ENCODE measurements around the gene EXD3.
A peak's percentile ranks its signal among the peaks of the same experiment; 100 is the strongest.

EXD3 gene

DNA sequence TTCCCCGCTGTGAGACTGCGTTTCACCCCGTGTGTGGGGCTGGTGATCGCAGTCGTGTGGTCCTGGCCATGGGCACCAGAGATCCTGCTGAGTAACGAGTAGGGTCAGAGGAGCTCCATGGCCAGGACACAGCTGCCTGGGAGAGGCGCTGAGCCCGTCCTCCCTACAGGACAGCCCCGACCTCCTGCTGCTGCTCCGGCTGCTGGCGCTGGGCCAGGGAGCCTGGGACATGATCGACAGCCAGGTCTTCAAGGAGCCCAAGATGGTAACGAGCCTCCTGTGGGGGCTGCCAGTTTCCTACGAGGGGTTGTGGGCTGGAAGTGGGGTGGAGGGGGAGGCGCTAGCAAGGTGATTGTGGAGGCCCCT lies 156.8 kb downstream of the EXD3 start:
- DNase-seq: no peak

GRCh38 chr9:137265496-137266161 lies 157.3 kb downstream of the EXD3 start:
- DNase-seq: no peak

DNA sequence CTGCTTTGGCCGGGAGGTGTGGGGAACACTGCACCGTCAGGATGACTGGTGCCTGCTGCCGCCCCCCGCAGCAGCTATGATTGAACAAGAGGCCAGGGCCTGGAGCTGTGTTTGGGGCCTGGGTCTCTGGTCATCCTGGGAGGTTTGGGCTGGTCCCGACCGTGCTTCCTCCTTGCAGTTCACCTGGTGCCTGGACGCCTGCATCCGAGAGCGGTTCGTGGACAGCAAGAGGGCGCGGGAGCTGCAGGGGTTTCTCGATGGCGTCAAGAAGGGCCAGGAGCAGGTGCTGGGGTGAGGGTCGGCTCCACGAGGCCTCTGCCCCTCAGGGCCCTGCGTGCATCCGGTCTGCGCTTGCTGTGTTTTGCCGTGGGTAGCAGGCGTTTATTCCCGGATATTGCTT lies 158.9 kb downstream of the EXD3 start:
- no peak for DNase-seq

- no peak for DNase-seq
Measured at GRCh38 chr9:137263506-137263905, 159.5 kb downstream of the EXD3 start.

DNA sequence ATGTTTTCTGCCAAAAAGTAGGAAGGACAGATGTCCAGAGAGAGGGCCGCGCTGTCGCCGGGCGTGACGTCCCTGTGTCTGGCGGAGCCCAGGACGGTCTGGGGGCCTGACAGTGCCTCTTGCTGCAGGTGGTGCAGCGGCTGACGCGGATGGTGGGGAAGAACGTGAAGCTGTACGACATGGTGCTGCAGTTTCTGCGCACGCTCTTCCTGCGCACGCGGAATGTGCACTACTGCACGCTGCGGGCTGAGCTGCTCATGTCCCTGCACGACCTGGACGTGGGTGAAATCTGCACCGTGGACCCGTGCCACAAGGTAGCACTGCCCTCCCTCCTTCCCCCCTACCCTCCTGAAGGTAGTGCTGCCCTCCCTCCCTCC lies 160.1 kb downstream of the EXD3 start:
- no peak for DNase-seq

- peak in 6 of 56 donors; percentile 8 to 51 (median 14) for DNase-seq
Measured at GRCh38 chr9:137262173-137262908, 160.6 kb downstream of the EXD3 start.

All from nucleus accumbens (tissue), 56 donors.